Panc1 (cell line): ENCODE results near the gene CLVS2. TPM values are rescaled to one million over a fixed set of nuclear protein-coding genes. Genes with fewer than 3 reads are reported as not detected.
A peak's percentile ranks its signal among the peaks of the same experiment; 100 is the strongest.

Experiments
- ATAC-seq: fragments of 200-7000 bp; cut with Tn5 transposase; 2 replicates; pipeline ENCODE4 v1.9.1; 2020; ENCODE audit warnings: mild to moderate bottlenecking, moderate library complexity
- BruUV-seq: library from RNA; stranded (reverse); fragments of 400-500 nt; replicated peaks from 2 replicates; lab custom pipeline; 2021; lab: Mats Ljungman, UMichigan
- CTCF ChIA-PET: fragments of 300-600 bp; sonication (Branson Sonifier 250); formaldehyde crosslinking; loops from one replicate; lab custom pipeline; 2022; ENCODE audit warnings: antibody characterized with exemption; lab: Charles Lee
- POLR2A ChIA-PET: fragments of 300-600 bp; sonication (Branson Sonifier 250); formaldehyde crosslinking; loops from one replicate; lab custom pipeline; 2022; ENCODE audit warnings: antibody characterized with exemption; lab: Charles Lee
- DNase-seq: peaks from one replicate; pipeline ENCODE4 v3.0.0-alpha.2; 2010; ENCODE audit warnings: low read depth, low spot score
- H3K27ac ChIP-seq: 2 replicates; pipeline ENCODE4 v1.5.1; 2011; ENCODE audit warnings: mild to moderate bottlenecking, low read length, inconsistent platforms
- H3K27me3 ChIP-seq: fragments of 200-500 bp; sonication (Bioruptor generic); 2 replicates; pipeline ENCODE4 v1.6.0; 2014; ENCODE audit warnings: low read length, inconsistent platforms; ENCODE audit not compliant: control insufficient read depth, insufficient read depth
- H3K36me3 ChIP-seq: fragments of 200-500 bp; sonication (Bioruptor generic); 2 replicates; pipeline ENCODE4 v1.5.1; 2014; ENCODE audit warnings: inconsistent platforms, mild to moderate bottlenecking, low read length, moderate library complexity; ENCODE audit not compliant: control insufficient read depth, insufficient read depth
- H3K4me1 ChIP-seq: 2 replicates; pipeline ENCODE4 v1.5.1; 2011; ENCODE audit warnings: inconsistent platforms, mild to moderate bottlenecking, low read length, moderate library complexity; ENCODE audit not compliant: control insufficient read depth, insufficient read depth
- H3K4me3 ChIP-seq, 2 experiments: 2 replicates each; pipeline ENCODE4 v1.5.1; 2011 to 2012; ENCODE audit warnings: low read depth in 2 of 2, low read length in 2 of 2, mild to moderate bottlenecking in 2 of 2, inconsistent platforms in 1 of 2, moderate library complexity in 1 of 2
- H3K9me3 ChIP-seq: fragments of 200-500 bp; sonication (Bioruptor generic); 2 replicates; pipeline ENCODE4 v1.5.1; 2014; ENCODE audit warnings: low read depth, mild to moderate bottlenecking, inconsistent platforms, low read length, moderate library complexity; ENCODE audit not compliant: control insufficient read depth, insufficient read depth
- POLR2AphosphoS5 ChIP-seq: IDR thresholded peaks from 2 replicates; pipeline ENCODE4 v1.6.1; 2012; ENCODE audit warnings: mild to moderate bottlenecking, low read depth, low read length, moderate library complexity
- SIN3A ChIP-seq: IDR thresholded peaks from 2 replicates; pipeline ENCODE4 v1.6.1; 2012; ENCODE audit warnings: low read depth, mild to moderate bottlenecking, low read length, moderate library complexity, borderline replicate concordance; ENCODE audit not compliant: insufficient read depth
- TCF7L2 ChIP-seq: IDR thresholded peaks from 2 replicates; pipeline ENCODE4 v1.6.1; 2011; ENCODE audit warnings: mild to moderate bottlenecking, low read depth, low read length, inconsistent platforms
- in situ Hi-C: cut with HindIII; loops from 2 replicates; pipeline ENCODE4 v1.10.0; 2016; ENCODE audit warnings: low sequenced_read_pairs, low pct_unique_long_range_greater_than_20kb
- intact Hi-C: fragments of 100-400 bp; cut with micrococcal nuclease; formaldehyde crosslinking; loops from one replicate; pipeline ENCODE4 v1.10.0; 2022; ENCODE audit not compliant: unreplicated experiment
- total RNA-seq: library from RNA; stranded (reverse); gene quantifications from one replicate; pipeline ENCODE4 v1.2.1, GENCODE V29; 2021; ENCODE audit not compliant: unreplicated experiment
- TF ChIP-seq, protein P1 (sequence below): fragments of 450-650 bp; IDR thresholded peaks from 2 replicates; pipeline ENCODE4 v1.5.1; 2017; ENCODE audit warnings: mild to moderate bottlenecking
- TF ChIP-seq, protein P2 (sequence below), 2 experiments: IDR thresholded peaks; 2 replicates each; pipeline ENCODE4 v1.6.1; 2011 to 2012; ENCODE audit warnings: low read depth in 2 of 2, control low read depth in 1 of 2, low read length in 1 of 2, mild to moderate bottlenecking in 1 of 2, moderate library complexity in 1 of 2; ENCODE audit not compliant: insufficient read depth in 1 of 2

The CLVS2 gene
- total RNA-seq, 1 experiment from 2014 or later: 1.1 TPM

DNA sequence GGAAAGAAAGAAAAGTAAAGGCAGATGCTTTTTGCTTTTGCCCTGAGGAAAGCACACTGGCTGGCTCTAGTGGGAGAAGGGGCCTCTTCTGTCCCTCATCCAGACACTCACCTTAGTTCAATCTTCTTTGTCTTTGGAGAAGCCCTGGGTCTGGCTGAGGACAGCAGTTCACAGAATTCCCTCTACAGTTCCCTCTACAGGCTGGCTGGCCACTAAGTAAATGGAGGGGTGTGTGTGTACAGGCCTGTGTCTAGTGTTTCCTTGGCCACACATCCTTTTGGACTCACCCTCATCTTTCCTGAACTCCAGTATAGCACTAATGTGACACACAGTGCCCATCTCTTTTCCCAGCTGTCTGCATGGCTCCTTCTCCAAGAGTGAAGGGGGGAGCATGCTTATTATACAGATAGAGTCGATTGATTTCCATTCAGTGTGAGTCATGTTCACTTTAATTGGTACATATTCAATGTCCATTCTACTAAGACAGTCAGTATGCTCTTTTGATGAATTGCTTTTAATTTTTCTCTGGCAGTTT, 26.0 kb upstream of the CLVS2 start:
- ChIA-PET CTCF (no interaction called here), POLR2A (no interaction called here)
- BruUV-seq: no TSS peak
- no peaks in the 10 kb centered on the region for H3K4me1 ChIP-seq
- ATAC-seq: no peak
- H3K4me3 ChIP-seq: no peak overlapping the region
- intact Hi-C loops: no loop called here
- no peaks in the 10 kb centered on the region for H3K36me3 ChIP-seq
- no peak overlapping the region for H3K27ac ChIP-seq
- TF ChIP-seq SIN3A: no peak
- TF ChIP-seq, protein P1, sequence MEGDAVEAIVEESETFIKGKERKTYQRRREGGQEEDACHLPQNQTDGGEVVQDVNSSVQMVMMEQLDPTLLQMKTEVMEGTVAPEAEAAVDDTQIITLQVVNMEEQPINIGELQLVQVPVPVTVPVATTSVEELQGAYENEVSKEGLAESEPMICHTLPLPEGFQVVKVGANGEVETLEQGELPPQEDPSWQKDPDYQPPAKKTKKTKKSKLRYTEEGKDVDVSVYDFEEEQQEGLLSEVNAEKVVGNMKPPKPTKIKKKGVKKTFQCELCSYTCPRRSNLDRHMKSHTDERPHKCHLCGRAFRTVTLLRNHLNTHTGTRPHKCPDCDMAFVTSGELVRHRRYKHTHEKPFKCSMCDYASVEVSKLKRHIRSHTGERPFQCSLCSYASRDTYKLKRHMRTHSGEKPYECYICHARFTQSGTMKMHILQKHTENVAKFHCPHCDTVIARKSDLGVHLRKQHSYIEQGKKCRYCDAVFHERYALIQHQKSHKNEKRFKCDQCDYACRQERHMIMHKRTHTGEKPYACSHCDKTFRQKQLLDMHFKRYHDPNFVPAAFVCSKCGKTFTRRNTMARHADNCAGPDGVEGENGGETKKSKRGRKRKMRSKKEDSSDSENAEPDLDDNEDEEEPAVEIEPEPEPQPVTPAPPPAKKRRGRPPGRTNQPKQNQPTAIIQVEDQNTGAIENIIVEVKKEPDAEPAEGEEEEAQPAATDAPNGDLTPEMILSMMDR: peak; percentile 21; the same call in 1 of the 2 replicates
- no peak for TF ChIP-seq POLR2AphosphoS5
- TF ChIP-seq, protein P2, sequence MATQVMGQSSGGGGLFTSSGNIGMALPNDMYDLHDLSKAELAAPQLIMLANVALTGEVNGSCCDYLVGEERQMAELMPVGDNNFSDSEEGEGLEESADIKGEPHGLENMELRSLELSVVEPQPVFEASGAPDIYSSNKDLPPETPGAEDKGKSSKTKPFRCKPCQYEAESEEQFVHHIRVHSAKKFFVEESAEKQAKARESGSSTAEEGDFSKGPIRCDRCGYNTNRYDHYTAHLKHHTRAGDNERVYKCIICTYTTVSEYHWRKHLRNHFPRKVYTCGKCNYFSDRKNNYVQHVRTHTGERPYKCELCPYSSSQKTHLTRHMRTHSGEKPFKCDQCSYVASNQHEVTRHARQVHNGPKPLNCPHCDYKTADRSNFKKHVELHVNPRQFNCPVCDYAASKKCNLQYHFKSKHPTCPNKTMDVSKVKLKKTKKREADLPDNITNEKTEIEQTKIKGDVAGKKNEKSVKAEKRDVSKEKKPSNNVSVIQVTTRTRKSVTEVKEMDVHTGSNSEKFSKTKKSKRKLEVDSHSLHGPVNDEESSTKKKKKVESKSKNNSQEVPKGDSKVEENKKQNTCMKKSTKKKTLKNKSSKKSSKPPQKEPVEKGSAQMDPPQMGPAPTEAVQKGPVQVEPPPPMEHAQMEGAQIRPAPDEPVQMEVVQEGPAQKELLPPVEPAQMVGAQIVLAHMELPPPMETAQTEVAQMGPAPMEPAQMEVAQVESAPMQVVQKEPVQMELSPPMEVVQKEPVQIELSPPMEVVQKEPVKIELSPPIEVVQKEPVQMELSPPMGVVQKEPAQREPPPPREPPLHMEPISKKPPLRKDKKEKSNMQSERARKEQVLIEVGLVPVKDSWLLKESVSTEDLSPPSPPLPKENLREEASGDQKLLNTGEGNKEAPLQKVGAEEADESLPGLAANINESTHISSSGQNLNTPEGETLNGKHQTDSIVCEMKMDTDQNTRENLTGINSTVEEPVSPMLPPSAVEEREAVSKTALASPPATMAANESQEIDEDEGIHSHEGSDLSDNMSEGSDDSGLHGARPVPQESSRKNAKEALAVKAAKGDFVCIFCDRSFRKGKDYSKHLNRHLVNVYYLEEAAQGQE (IDR thresholded peaks at IDR 0.05; ENCODE audit: insufficient read depth in 1 of 2, low read depth in 2 of 2, low read length in 1 of 2): no peak
- no peak for TF ChIP-seq TCF7L2
- no peak for DNase-seq
- H3K9me3 ChIP-seq: no peaks in the 10 kb centered on the region
- no peaks in the 10 kb centered on the region for H3K27me3 ChIP-seq
- in situ Hi-C loops: no loop called here

DNA sequence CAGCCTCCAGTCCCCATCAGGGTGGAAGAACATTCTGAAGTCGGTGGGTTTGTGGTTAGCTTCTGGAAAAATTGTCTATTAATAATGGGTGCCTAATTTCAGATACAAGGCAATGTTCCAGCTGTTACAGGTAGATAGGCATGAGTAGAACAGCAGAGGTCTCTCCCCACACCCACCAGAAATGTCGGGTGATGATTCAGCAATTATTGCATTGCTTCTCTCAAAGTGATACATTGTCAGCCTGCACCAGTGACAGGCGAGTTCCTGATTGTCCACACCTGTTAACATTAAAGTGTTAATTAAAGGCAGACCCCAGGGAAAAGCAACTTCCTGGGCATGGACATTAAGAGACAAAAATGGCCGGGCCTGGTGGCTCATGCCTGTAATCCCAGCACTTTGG, 18.9 kb upstream of the CLVS2 start:
- in situ Hi-C loops: no loop called here
- CTCF ChIA-PET: no interaction called here
- no peaks in the 10 kb centered on the region for H3K27me3 ChIP-seq

More for the DNA sequence above, 18.9 kb upstream of the CLVS2 start:
- intact Hi-C loops: no loop called here
- no peaks in the 10 kb centered on the region for H3K36me3 ChIP-seq
- no peak overlapping the region for H3K4me3 ChIP-seq
- DNase-seq (no peak), ATAC-seq (no peak)
- H3K9me3 ChIP-seq: no peaks in the 10 kb centered on the region
- no peak for TF ChIP-seq POLR2AphosphoS5
- TF ChIP-seq, protein P2 (IDR thresholded peaks at IDR 0.05; ENCODE audit: insufficient read depth in 1 of 2, low read depth in 2 of 2, low read length in 1 of 2): no peak
- TF ChIP-seq, protein P1: no peak
- TF ChIP-seq TCF7L2: no peak
- TF ChIP-seq SIN3A: no peak
- no peaks in the 10 kb centered on the region for H3K4me1 ChIP-seq
- POLR2A ChIA-PET: no interaction called here
- H3K27ac ChIP-seq: no peak overlapping the region
- BruUV-seq: no TSS peak
